ENCODE measurements around the gene GATA3.

Gene GATA3

GRCh38 chr10:8075282-8076260, 21.1 kb downstream of the GATA3 start:
- Histone ChIP-seq H3K4me3 (no peak overlapping the region), H3K27ac (no peak overlapping the region)

- H3K27ac ChIP-seq = no peak overlapping the region
- H3K4me3 ChIP-seq = no peak overlapping the region
These were observed 22.4 kb downstream of the GATA3 start for GRCh38 chr10:8076933-8077332.

- no peak overlapping the region for H3K4me3 ChIP-seq
- H3K27ac ChIP-seq = no peak overlapping the region
These were observed 23.5 kb downstream of the GATA3 start for GRCh38 chr10:8078027-8078426.

- no peak overlapping the region for H3K27ac ChIP-seq
- H3K4me3 ChIP-seq = no peak overlapping the region
These were observed 24.6 kb downstream of the GATA3 start for GRCh38 chr10:8079126-8079525.

- Histone ChIP-seq H3K4me3 (no peak overlapping the region), H3K27ac (no peak overlapping the region)
These were observed 30.3 kb downstream of the GATA3 start for GRCh38 chr10:8084799-8085198.

- Histone ChIP-seq H3K4me3 (no peak overlapping the region), H3K27ac (no peak overlapping the region)
These were observed 30.8 kb downstream of the GATA3 start for GRCh38 chr10:8085251-8085650.

GRCh38 chr10:8086315-8086714, 31.8 kb downstream of the GATA3 start:
- Histone ChIP-seq H3K27ac (no peak overlapping the region), H3K4me3 (no peak overlapping the region)

- no peak overlapping the region for H3K4me3 ChIP-seq
These were observed 34.0 kb downstream of the GATA3 start for GRCh38 chr10:8088504-8088903.

GRCh38 chr10:8092428-8092827, 37.9 kb downstream of the GATA3 start:
- H3K27ac ChIP-seq = no peak overlapping the region
- H3K4me3 ChIP-seq = no peak overlapping the region

More at GRCh38 chr10:8088504-8088903, 34.0 kb downstream of the GATA3 start:
- peak overlapping the region in 1 of 21 experiments; percentile 67 for H3K27ac ChIP-seq

GRCh38 chr10:8095959-8096358, 41.5 kb downstream of the GATA3 start:
- Histone ChIP-seq H3K27ac (no peak overlapping the region), H3K4me3 (no peak overlapping the region)

GRCh38 chr10:8096931-8097330, 42.4 kb downstream of the GATA3 start:
- H3K27ac ChIP-seq = no peak overlapping the region
- H3K4me3 ChIP-seq = no peak overlapping the region

GRCh38 chr10:8100366-8100765, 45.9 kb downstream of the GATA3 start:
- H3K27ac ChIP-seq = no peak overlapping the region
- no peak overlapping the region for H3K4me3 ChIP-seq

GRCh38 chr10:8102708-8103401, 48.4 kb downstream of the GATA3 start:
- Histone ChIP-seq H3K27ac (peak overlapping the region in 1 of 21 experiments; percentile 31), H3K4me3 (no peak overlapping the region)

GRCh38 chr10:8103543-8103942, 49.1 kb downstream of the GATA3 start:
- Histone ChIP-seq H3K4me3 (no peak overlapping the region), H3K27ac (peak overlapping the region in 4 of 21 experiments; percentile 16 to 60 (median 31))

- H3K27ac ChIP-seq = peak overlapping the region in 2 of 21 experiments; percentile 11 to 31
- H3K4me3 ChIP-seq = no peak overlapping the region
These were observed 49.5 kb downstream of the GATA3 start for GRCh38 chr10:8104005-8104404.

GRCh38 chr10:8104721-8105120, 50.2 kb downstream of the GATA3 start:
- H3K4me3 ChIP-seq = no peak overlapping the region
- H3K27ac ChIP-seq = peak overlapping the region in 1 of 21 experiments; percentile 31

GRCh38 chr10:8105932-8106331, 51.4 kb downstream of the GATA3 start:
- no peak overlapping the region for H3K4me3 ChIP-seq
- H3K27ac ChIP-seq = no peak overlapping the region

- Histone ChIP-seq H3K4me3 (no peak overlapping the region), H3K27ac (no peak overlapping the region)
These were observed 57.9 kb downstream of the GATA3 start for GRCh38 chr10:8112230-8112905.

- Histone ChIP-seq H3K4me3 (no peak overlapping the region), H3K27ac (no peak overlapping the region)
These were observed 58.5 kb downstream of the GATA3 start for GRCh38 chr10:8112942-8113442.

- Histone ChIP-seq H3K27ac (no peak overlapping the region), H3K4me3 (no peak overlapping the region)
These were observed 59.1 kb downstream of the GATA3 start for GRCh38 chr10:8113616-8114015.

All from skin epidermis (tissue), 12 donors.